HepG2 (cell line): ENCODE data around the gene ADAMTS2. TPM values are rescaled to one million over a fixed set of nuclear protein-coding genes. Genes with fewer than 3 reads are reported as not detected.

Source experiments
- ATAC-seq: fragments of 200-7000 bp; cut with Tn5 transposase; 3 replicates; pipeline ENCODE4 v1.9.1; 2020; ENCODE audit warnings: mild to moderate bottlenecking, moderate library complexity
- BruUV-seq: library from RNA; stranded (reverse); fragments of 400-500 nt; replicated peaks from 2 replicates; lab custom pipeline; 2021; lab: Mats Ljungman, UMichigan
- CTCF ChIA-PET: fragments of 300-600 bp; formaldehyde crosslinking; extraction: SDS; loops from one replicate; lab custom pipeline; 2021; ENCODE audit warnings: low total read pairs, inconsistent platforms, low intra/inter-chr PET ratio; lab: Yijun Ruan, JAX
- POLR2A ChIA-PET: fragments of 350-600 bp; sonication (Branson Sonifier 250); formaldehyde crosslinking; loops from one replicate; lab custom pipeline; 2020; ENCODE audit warnings: antibody characterized with exemption, inconsistent platforms; lab: Yijun Ruan, JAX
- DNase-seq: peaks from one replicate; pipeline ENCODE4 v3.0.0-alpha.2; 2015; ENCODE audit warnings: low spot score
- FAIRE-seq: peaks from 3 replicates; lab custom pipeline; 2011; peaks lifted over from hg19 to GRCh38; lab: Jason Lieb, UNC
- H2AFZ ChIP-seq: one replicate; pipeline ENCODE4 v1.6.1; 2011; ENCODE audit warnings: low read length, inconsistent platforms
- H3K27ac ChIP-seq: fragments of 300-600 bp; 3 replicates; pipeline ENCODE4 v1.8.0; 2011; ENCODE audit warnings: mixed run types, mild to moderate bottlenecking, mixed read lengths, low read length, inconsistent platforms; ENCODE audit not compliant: insufficient read depth; ENCODE audit errors: extremely low read length
- H3K27me3 ChIP-seq, 2 experiments: fragments of 200-600 bp in 1 of 2; 2 replicates in 1 of 2; 3 replicates in 1 of 2; pipeline versions ENCODE4 v1.6.0 to v1.8.0; 2011; ENCODE audit warnings: low read length in 2 of 2, mild to moderate bottlenecking in 2 of 2, moderate library complexity in 2 of 2, inconsistent platforms in 1 of 2; ENCODE audit not compliant: insufficient read depth in 2 of 2, control insufficient read depth in 1 of 2
- H3K36me3 ChIP-seq, 2 experiments: fragments of 200-600 bp in 1 of 2; replicated peaks in 1 of 2; 2 replicates in 1 of 2; 3 replicates in 1 of 2; pipeline versions ENCODE4 v1.5.1 to v1.8.0; 2011; ENCODE audit warnings: low read length in 2 of 2, inconsistent platforms in 1 of 2; ENCODE audit not compliant: insufficient read depth in 2 of 2, control insufficient read depth in 1 of 2
- H3K4me1 ChIP-seq: 2 replicates; pipeline ENCODE4 v1.5.1; 2012; ENCODE audit warnings: low read length, inconsistent platforms; ENCODE audit not compliant: insufficient read depth
- H3K4me2 ChIP-seq: 2 replicates; pipeline ENCODE4 v1.6.0; 2011; ENCODE audit warnings: low read depth, low read length, inconsistent platforms
- H3K4me3 ChIP-seq, 3 experiments: fragments of 200-600 bp in 1 of 3; sonication (generic), shearing (Covaris generic) in 1 of 3; replicated peaks in 1 of 3; 2 replicates each; pipeline ENCODE4 v1.5.1; 2011 to 2016; ENCODE audit warnings: low read length in 3 of 3, inconsistent platforms in 2 of 3, low read depth in 2 of 3, mild to moderate bottlenecking in 2 of 3, control low read depth in 1 of 3, mixed read lengths in 1 of 3; ENCODE audit not compliant: insufficient read depth in 1 of 3
- H3K79me2 ChIP-seq: one replicate; pipeline ENCODE4 v1.6.1; 2011; ENCODE audit warnings: low read length, inconsistent platforms; ENCODE audit not compliant: insufficient read depth
- H3K9ac ChIP-seq: 2 replicates; pipeline ENCODE4 v1.6.0; 2011; ENCODE audit warnings: mild to moderate bottlenecking, low read depth, low read length, inconsistent platforms; ENCODE audit not compliant: insufficient read depth
- H3K9me3 ChIP-seq: 2 replicates; pipeline ENCODE4 v1.5.1; 2012; ENCODE audit warnings: mild to moderate bottlenecking, low read length
- H4K20me1 ChIP-seq: 2 replicates; pipeline ENCODE4 v1.6.0; 2011; ENCODE audit warnings: inconsistent platforms, mild to moderate bottlenecking, low read length, moderate library complexity; ENCODE audit not compliant: insufficient read depth
- ATF3 ChIP-seq: sonication (generic); formaldehyde crosslinking; IDR thresholded peaks from 2 replicates; pipeline ENCODE4 v1.4.0; 2020; ENCODE audit warnings: missing genetic modification reagents
- ATF5 ChIP-seq: sonication (generic); formaldehyde crosslinking; IDR thresholded peaks from 2 replicates; pipeline ENCODE4 v1.4.0; 2020; ENCODE audit warnings: mild to moderate bottlenecking, low read depth, missing genetic modification reagents
- E2F5 ChIP-seq: sonication (generic); formaldehyde crosslinking; conservative IDR thresholded peaks from 2 replicates; pipeline ENCODE4 v1.4.0; 2020; ENCODE audit warnings: missing genetic modification reagents
- FOXJ3 ChIP-seq: sonication (generic); formaldehyde crosslinking; IDR thresholded peaks from 2 replicates; pipeline ENCODE4 v1.4.0; 2020; ENCODE audit warnings: missing genetic modification reagents, mild to moderate bottlenecking, borderline replicate concordance
- HHEX ChIP-seq: IDR thresholded peaks from 2 replicates; pipeline ENCODE4 v1.6.1; 2016; ENCODE audit warnings: control low read depth
- KLF15 ChIP-seq: sonication (generic); formaldehyde crosslinking; IDR thresholded peaks from 2 replicates; pipeline ENCODE4 v1.8.1; 2023; ENCODE audit warnings: borderline replicate concordance, mild to moderate bottlenecking, inconsistent platforms, missing genetic modification reagents, mixed read lengths
- NFIC ChIP-seq: IDR thresholded peaks from 2 replicates; pipeline ENCODE4 v1.6.1; 2012; ENCODE audit warnings: mild to moderate bottlenecking, low read length, inconsistent platforms
- RAD21 ChIP-seq: fragments of 450-650 bp; formaldehyde crosslinking; IDR thresholded peaks from 2 replicates; pipeline ENCODE4 v1.5.0; 2020; ENCODE audit warnings: mild to moderate bottlenecking
- SALL2 ChIP-seq: sonication (generic); formaldehyde crosslinking; IDR thresholded peaks from 2 replicates; pipeline ENCODE4 v1.8.1; 2023; ENCODE audit warnings: mild to moderate bottlenecking, missing genetic modification reagents, inconsistent platforms
- SIX4 ChIP-seq: sonication (generic); formaldehyde crosslinking; IDR thresholded peaks from 2 replicates; pipeline ENCODE4 v1.4.0; 2020; ENCODE audit warnings: missing genetic modification reagents
- SNAPC5 ChIP-seq: sonication (generic); formaldehyde crosslinking; IDR thresholded peaks from 2 replicates; pipeline ENCODE4 v1.8.1; 2023; ENCODE audit warnings: mild to moderate bottlenecking, missing genetic modification reagents, borderline replicate concordance
- SRF ChIP-seq: IDR thresholded peaks from 2 replicates; pipeline ENCODE4 v1.6.1; 2011; ENCODE audit warnings: mild to moderate bottlenecking, low read depth, low read length, moderate library complexity
- ZBTB39 ChIP-seq: sonication (generic); formaldehyde crosslinking; IDR thresholded peaks from 2 replicates; pipeline ENCODE4 v1.5.0; 2020; ENCODE audit warnings: missing genetic modification reagents
- ZNF296 ChIP-seq: sonication (generic); formaldehyde crosslinking; conservative IDR thresholded peaks from 2 replicates; pipeline ENCODE4 v1.5.0; 2020; ENCODE audit warnings: mild to moderate bottlenecking, missing genetic modification reagents
- ZNF34 ChIP-seq: sonication (generic); formaldehyde crosslinking; IDR thresholded peaks from 2 replicates; pipeline ENCODE4 v1.4.0; 2020; ENCODE audit warnings: mild to moderate bottlenecking, missing genetic modification reagents, borderline replicate concordance
- ZNF781 ChIP-seq: sonication (generic); formaldehyde crosslinking; IDR thresholded peaks from 2 replicates; pipeline ENCODE4 v1.5.1; 2020; ENCODE audit warnings: borderline replicate concordance, mild to moderate bottlenecking, missing genetic modification reagents; ENCODE audit errors: not compliant biosample characterization
- ZNF878 ChIP-seq: sonication (generic); formaldehyde crosslinking; IDR thresholded peaks from 2 replicates; pipeline ENCODE4 v1.8.1; 2023; ENCODE audit warnings: mild to moderate bottlenecking, missing genetic modification reagents, moderate library complexity
- WGBS: methylation state at CpG from one replicate; pipeline ENCODE4 v1.1.6; 2017; ENCODE audit warnings: low lambda C conversion rate; 5-methylcytosine and 5-hydroxymethylcytosine counted together
- in situ Hi-C: cut with HindIII; loops from 2 replicates; pipeline ENCODE4 v1.10.0; 2017; ENCODE audit warnings: low pct_unique_long_range_greater_than_20kb; ENCODE audit not compliant: extremely low pct_ligation_motif_present
- intact Hi-C: fragments of 100-400 bp; cut with micrococcal nuclease; formaldehyde crosslinking; loops from one replicate; pipeline ENCODE4 v1.10.0; 2022; ENCODE audit not compliant: unreplicated experiment
- polyA plus RNA-seq, 8 experiments: library from polyadenylated mRNA; depleted of rRNA in 3 of 8; stranded (reverse) in 7 of 8; unstranded in 1 of 8; fragments of >200 nt; fragmentation: Illumina TruSeq in 4 of 8; extraction: Trizol in 4 of 8; gene quantifications; 2 replicates each; pipeline versions ENCODE4 v1.2.1 to v1.2.3, GENCODE V29; 2011 to 2016; ENCODE audit warnings: low read depth in 4 of 8, missing spikeins in 1 of 8, mixed read lengths in 1 of 8; ENCODE audit not compliant: insufficient read depth in 1 of 8
- total RNA-seq, 5 experiments: library from RNA; depleted of rRNA; stranded (reverse); fragments of >200 nt; fragmentation: Illumina TruSeq; extraction: Trizol; gene quantifications; 2 replicates each; pipeline ENCODE4 v1.2.3, GENCODE V29; 2016; ENCODE audit warnings: low read depth in 1 of 5

The ADAMTS2 gene
- total and polyA plus RNA-seq, 2 of the 13 experiments (the other 11 are each of a cell fraction or from before 2014, with no cell fraction given): 0.24 to 3.5 TPM

- TF ChIP-seq ATF5 (CRISPR knock-in tag) (no peak), NFIC (no peak), SRF (no peak), HHEX (CRISPR knock-in tag) (no peak), ZNF34 (CRISPR knock-in tag) (no peak), SIX4 (no peak), ZNF781 (CRISPR knock-in tag) (no peak), E2F5 (CRISPR knock-in tag) (no peak)
- TF ChIP-seq, all 625 proteins: peak for 0
These were observed 86.1 kb downstream of the ADAMTS2 start (continued) for GRCh38 chr5:179258922-179259730.

GRCh38 chr5:179258001-179258921 lies 87.0 kb downstream of the ADAMTS2 start:
- H3K4me3 ChIP-seq: no peak overlapping the region
- H3K9ac ChIP-seq: no peak overlapping the region
- ATAC-seq: no peak
- POLR2A ChIA-PET: no interaction called here
- BruUV-seq: no TSS peak
- peaks cover 0 to 3% of the 10 kb centered on the region in 2 experiments; a peak in 1 of 5 replicates for H3K27me3 ChIP-seq
- in situ Hi-C loops (no loop called here), intact Hi-C loops (no loop called here)
- no peaks in the 10 kb centered on the region for H3K36me3 ChIP-seq
- WGBS: 55% methylated on average over 7 of the region's 23 CpGs
- H4K20me1 ChIP-seq: no peaks in the 10 kb centered on the region
- no peak overlapping the region for H2AFZ ChIP-seq
- H3K4me2 ChIP-seq: no peak overlapping the region
- peaks cover 17% of the 10 kb centered on the region for H3K4me1 ChIP-seq
- FAIRE-seq: no peak
- no peak for DNase-seq
- H3K9me3 ChIP-seq: no peaks in the 10 kb centered on the region
- CTCF ChIA-PET: no interaction called here
- no peak overlapping the region for H3K27ac ChIP-seq
- H3K79me2 ChIP-seq: no peaks in the 10 kb centered on the region
- TF ChIP-seq ATF3: no peak
- no peak for TF ChIP-seq ZBTB39
- TF ChIP-seq SALL2 (CRISPR knock-in tag): no peak
- TF ChIP-seq ZNF296 (CRISPR knock-in tag): no peak
- no peak for TF ChIP-seq HHEX (CRISPR knock-in tag)
- TF ChIP-seq SNAPC5 (CRISPR knock-in tag): no peak
- no peak for TF ChIP-seq FOXJ3 (CRISPR knock-in tag)
- no peak for TF ChIP-seq RAD21
- no peak for TF ChIP-seq KLF15 (CRISPR knock-in tag)
- TF ChIP-seq ZNF878 (CRISPR knock-in tag): no peak
